Activated T-helper 1 cell treated with anti-CD3 and anti-CD28 coated beads, Interleukin-2, amount 50 U/mL, for 16 hours (primary cell): ENCODE data around the gene MEIS2.

ENCODE experiments used
- DNase-seq, 2 donors: peaks; one replicate each; pipeline ENCODE4 v3.0.0-alpha.2; 2020; ENCODE audit warnings: low read depth in 1 of 2, low spot score in 1 of 2

Gene MEIS2

GRCh38 chr15:36880913-36881460 lies 219.4 kb downstream of the MEIS2 start:
- no peak for DNase-seq

GRCh38 chr15:36880224-36880912 lies 220.0 kb downstream of the MEIS2 start:
- no peak for DNase-seq

GRCh38 chr15:36879568-36880222 lies 220.7 kb downstream of the MEIS2 start:
- DNase-seq: no peak

GRCh38 chr15:36878684-36879262 lies 221.6 kb downstream of the MEIS2 start:
- DNase-seq: no peak

GRCh38 chr15:36877796-36878683 lies 222.3 kb downstream of the MEIS2 start:
- DNase-seq: no peak

- DNase-seq: no peak
These were observed 223.1 kb downstream of the MEIS2 start for GRCh38 chr15:36877294-36877693.

- DNase-seq: no peak
These were observed 224.5 kb downstream of the MEIS2 start for GRCh38 chr15:36875740-36876334.

- DNase-seq: no peak
These were observed 225.4 kb downstream of the MEIS2 start for GRCh38 chr15:36874930-36875329.

GRCh38 chr15:36867436-36867835 lies 232.9 kb downstream of the MEIS2 start:
- no peak for DNase-seq

- DNase-seq: no peak
These were observed 233.5 kb downstream of the MEIS2 start for GRCh38 chr15:36866896-36867295.

GRCh38 chr15:36863570-36863969 lies 236.8 kb downstream of the MEIS2 start:
- no peak for DNase-seq

- no peak for DNase-seq
These were observed 239.6 kb downstream of the MEIS2 start for GRCh38 chr15:36860792-36861191.

GRCh38 chr15:36858423-36858822 lies 241.9 kb downstream of the MEIS2 start:
- no peak for DNase-seq

- DNase-seq: no peak
These were observed 243.9 kb downstream of the MEIS2 start for GRCh38 chr15:36856339-36856973.

GRCh38 chr15:36850864-36851263 lies 249.5 kb downstream of the MEIS2 start:
- no peak for DNase-seq

- no peak for DNase-seq
These were observed 255.1 kb downstream of the MEIS2 start for GRCh38 chr15:36845270-36845669.

- no peak for DNase-seq
These were observed 255.8 kb downstream of the MEIS2 start for GRCh38 chr15:36844534-36844998.

GRCh38 chr15:36843822-36844221 lies 256.5 kb downstream of the MEIS2 start:
- no peak for DNase-seq

- DNase-seq: no peak
These were observed 259.2 kb downstream of the MEIS2 start for GRCh38 chr15:36841193-36841592.
